HL-60 (cell line): ENCODE data around the gene PKDCC.

ENCODE experiments used
- GABPA ChIP-seq: IDR thresholded peaks from 2 replicates; pipeline ENCODE4 v1.6.1; 2012; ENCODE audit warnings: low read depth
- POLR2AphosphoS5 ChIP-seq: IDR thresholded peaks from 2 replicates; pipeline ENCODE4 v1.6.1; 2012; ENCODE audit warnings: low read depth
- SPI1 ChIP-seq: IDR thresholded peaks from 2 replicates; pipeline ENCODE4 v1.6.1; 2012; ENCODE audit warnings: low read depth, mild to moderate bottlenecking, borderline replicate concordance
- TF ChIP-seq, protein P1 (sequence below): IDR thresholded peaks from one replicate; pipeline ENCODE4 v1.5.1; 2011; ENCODE audit warnings: low read length, control low read depth, inconsistent platforms; ENCODE audit not compliant: insufficient read depth
- TF ChIP-seq, protein P2 (sequence below): IDR thresholded peaks from 2 replicates; pipeline ENCODE4 v1.6.1; 2012; ENCODE audit warnings: low read depth; ENCODE audit not compliant: insufficient replicate concordance

DNA sequence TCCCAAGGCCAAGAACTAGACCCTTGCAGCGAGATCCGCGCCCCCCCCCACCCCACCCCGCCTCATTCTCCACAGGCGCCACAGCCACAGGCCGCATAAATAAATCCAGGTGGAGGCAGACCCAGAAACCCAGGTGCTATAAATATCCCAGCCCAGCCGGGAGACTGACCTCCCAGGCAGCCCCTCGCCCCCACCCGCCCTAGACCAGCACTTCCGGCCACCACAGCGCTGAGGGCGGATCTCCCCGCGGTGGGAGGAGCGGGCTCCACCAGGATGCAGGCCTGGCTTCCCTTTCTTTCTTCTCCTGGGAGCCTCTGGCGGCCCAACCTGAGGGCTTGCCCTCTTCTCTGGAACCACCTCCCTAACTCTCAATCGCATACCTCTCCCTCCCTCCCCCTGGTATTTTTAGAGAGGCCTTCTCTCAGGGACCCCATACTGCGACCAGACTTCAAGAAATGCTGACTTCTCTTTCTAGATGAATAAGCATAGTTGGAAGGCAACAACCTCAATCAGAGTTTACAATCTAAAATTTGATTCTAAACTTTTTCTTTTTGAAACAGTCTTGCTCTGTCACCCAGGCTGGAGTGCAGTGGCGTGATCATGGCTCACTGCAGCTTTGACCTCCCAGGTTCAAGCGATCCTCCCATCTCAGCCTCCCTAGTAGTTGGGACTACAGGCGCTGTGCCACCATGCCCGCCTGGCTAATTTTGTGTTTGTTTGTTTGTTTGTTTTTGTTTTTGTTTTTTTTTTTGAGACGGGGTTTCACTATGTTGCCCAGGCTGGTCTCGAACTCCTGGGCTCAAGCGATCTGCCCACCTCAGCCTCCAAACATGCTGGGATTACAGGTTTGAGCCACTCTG, 55.0 kb downstream of the PKDCC start:
- TF ChIP-seq, protein P1, sequence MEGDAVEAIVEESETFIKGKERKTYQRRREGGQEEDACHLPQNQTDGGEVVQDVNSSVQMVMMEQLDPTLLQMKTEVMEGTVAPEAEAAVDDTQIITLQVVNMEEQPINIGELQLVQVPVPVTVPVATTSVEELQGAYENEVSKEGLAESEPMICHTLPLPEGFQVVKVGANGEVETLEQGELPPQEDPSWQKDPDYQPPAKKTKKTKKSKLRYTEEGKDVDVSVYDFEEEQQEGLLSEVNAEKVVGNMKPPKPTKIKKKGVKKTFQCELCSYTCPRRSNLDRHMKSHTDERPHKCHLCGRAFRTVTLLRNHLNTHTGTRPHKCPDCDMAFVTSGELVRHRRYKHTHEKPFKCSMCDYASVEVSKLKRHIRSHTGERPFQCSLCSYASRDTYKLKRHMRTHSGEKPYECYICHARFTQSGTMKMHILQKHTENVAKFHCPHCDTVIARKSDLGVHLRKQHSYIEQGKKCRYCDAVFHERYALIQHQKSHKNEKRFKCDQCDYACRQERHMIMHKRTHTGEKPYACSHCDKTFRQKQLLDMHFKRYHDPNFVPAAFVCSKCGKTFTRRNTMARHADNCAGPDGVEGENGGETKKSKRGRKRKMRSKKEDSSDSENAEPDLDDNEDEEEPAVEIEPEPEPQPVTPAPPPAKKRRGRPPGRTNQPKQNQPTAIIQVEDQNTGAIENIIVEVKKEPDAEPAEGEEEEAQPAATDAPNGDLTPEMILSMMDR, result no peak
- TF ChIP-seq GABPA (no peak), POLR2AphosphoS5 (no peak), SPI1 (no peak)
- TF ChIP-seq, protein P2, sequence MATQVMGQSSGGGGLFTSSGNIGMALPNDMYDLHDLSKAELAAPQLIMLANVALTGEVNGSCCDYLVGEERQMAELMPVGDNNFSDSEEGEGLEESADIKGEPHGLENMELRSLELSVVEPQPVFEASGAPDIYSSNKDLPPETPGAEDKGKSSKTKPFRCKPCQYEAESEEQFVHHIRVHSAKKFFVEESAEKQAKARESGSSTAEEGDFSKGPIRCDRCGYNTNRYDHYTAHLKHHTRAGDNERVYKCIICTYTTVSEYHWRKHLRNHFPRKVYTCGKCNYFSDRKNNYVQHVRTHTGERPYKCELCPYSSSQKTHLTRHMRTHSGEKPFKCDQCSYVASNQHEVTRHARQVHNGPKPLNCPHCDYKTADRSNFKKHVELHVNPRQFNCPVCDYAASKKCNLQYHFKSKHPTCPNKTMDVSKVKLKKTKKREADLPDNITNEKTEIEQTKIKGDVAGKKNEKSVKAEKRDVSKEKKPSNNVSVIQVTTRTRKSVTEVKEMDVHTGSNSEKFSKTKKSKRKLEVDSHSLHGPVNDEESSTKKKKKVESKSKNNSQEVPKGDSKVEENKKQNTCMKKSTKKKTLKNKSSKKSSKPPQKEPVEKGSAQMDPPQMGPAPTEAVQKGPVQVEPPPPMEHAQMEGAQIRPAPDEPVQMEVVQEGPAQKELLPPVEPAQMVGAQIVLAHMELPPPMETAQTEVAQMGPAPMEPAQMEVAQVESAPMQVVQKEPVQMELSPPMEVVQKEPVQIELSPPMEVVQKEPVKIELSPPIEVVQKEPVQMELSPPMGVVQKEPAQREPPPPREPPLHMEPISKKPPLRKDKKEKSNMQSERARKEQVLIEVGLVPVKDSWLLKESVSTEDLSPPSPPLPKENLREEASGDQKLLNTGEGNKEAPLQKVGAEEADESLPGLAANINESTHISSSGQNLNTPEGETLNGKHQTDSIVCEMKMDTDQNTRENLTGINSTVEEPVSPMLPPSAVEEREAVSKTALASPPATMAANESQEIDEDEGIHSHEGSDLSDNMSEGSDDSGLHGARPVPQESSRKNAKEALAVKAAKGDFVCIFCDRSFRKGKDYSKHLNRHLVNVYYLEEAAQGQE, result no peak
